Gastroesophageal sphincter (tissue), 4 donors: Measurements from ENCODE around the gene ZRANB3. TPM values are rescaled to one million over a fixed set of nuclear protein-coding genes. Genes with fewer than 3 reads are reported as not detected.

ENCODE experiments used
- ATAC-seq: fragments of 150-250 bp; one replicate; pipeline ENCODE4 v1.9.1; 2016; ENCODE audit warnings: mild to moderate bottlenecking, moderate library complexity
- H3K27ac ChIP-seq, 4 donors: fragments of 200-600 bp; sonication (generic) in 3 of 4; 1 replicate in 3 of 4; 2 replicates in 1 of 4; pipeline ENCODE4 v1.5.1; 2016 to 2019
- H3K27me3 ChIP-seq: fragments of 200-600 bp; sonication (generic); one replicate; pipeline ENCODE4 v1.5.1; 2019
- H3K36me3 ChIP-seq, 2 donors: fragments of 200-600 bp; sonication (generic); one replicate each; pipeline ENCODE4 v1.5.1; 2019; ENCODE audit warnings: control low read depth in 1 of 2
- H3K4me1 ChIP-seq, 3 donors: fragments of 200-600 bp; sonication (generic); 1 replicate in 2 of 3; 2 replicates in 1 of 3; pipeline ENCODE4 v1.5.1; 2016 to 2019; ENCODE audit warnings: control low read depth in 2 of 3
- H3K4me3 ChIP-seq, 2 donors: fragments of 200-600 bp; sonication (generic); one replicate each; pipeline ENCODE4 v1.5.1; 2019; ENCODE audit warnings: mild to moderate bottlenecking in 1 of 2, moderate library complexity in 1 of 2
- H3K9me3 ChIP-seq, 3 donors: fragments of 200-600 bp; sonication (generic); one replicate each; pipeline ENCODE4 v1.5.1; 2017 to 2019; ENCODE audit warnings: control low read depth in 2 of 3
- CTCF ChIP-seq, 4 experiments: fragments of 200-600 bp in 2 of 4; fragments of 450-650 bp in 2 of 4; sonication (generic) in 1 of 4; IDR thresholded peaks; one replicate each; pipeline ENCODE4 v1.5.1; 2017 to 2019; ENCODE audit warnings: antibody characterized with exemption in 4 of 4, mild to moderate bottlenecking in 2 of 4, moderate library complexity in 2 of 4
- EP300 ChIP-seq: sonication (generic); formaldehyde crosslinking; IDR thresholded peaks from one replicate; pipeline ENCODE4 v1.6.1; 2017; ENCODE audit warnings: antibody characterized with exemption, mild to moderate bottlenecking
- POLR2A ChIP-seq, 2 donors: fragments of 450-650 bp; IDR thresholded peaks; one replicate each; pipeline ENCODE4 v1.6.1; 2017; ENCODE audit warnings: antibody characterized with exemption in 2 of 2, mild to moderate bottlenecking in 2 of 2, moderate library complexity in 1 of 2
- POLR2AphosphoS5 ChIP-seq: sonication (generic); formaldehyde crosslinking; IDR thresholded peaks from one replicate; pipeline ENCODE4 v1.6.1; 2017; ENCODE audit warnings: antibody characterized with exemption
- WGBS, 2 donors: methylation state at CpG; one replicate each; pipeline ENCODE4 v1.1.5; 2018; ENCODE audit warnings: low coverage in 1 of 2; 5-methylcytosine and 5-hydroxymethylcytosine counted together
- total RNA-seq, 4 donors: library from RNA; depleted of rRNA; stranded (reverse); fragments of >200 nt; gene quantifications; one replicate each; pipeline ENCODE4 v1.1.0, GENCODE V29; 2016

The ZRANB3 gene
- total RNA-seq, 4 donors from 2014 or later = 1.4 to 4.6 (median 2.4) TPM

- ATAC-seq = no peak
- WGBS, 2 donors = 17 to 100% methylated on average over 1 of the region's 1 CpG
Measured at GRCh38 chr2:135103843-135104242, 427.2 kb downstream of the ZRANB3 start.

GRCh38 chr2:135099802-135100483 is 431.1 kb downstream of the ZRANB3 start:
- H3K4me1 ChIP-seq = peaks cover 0 to 12% (median 0%) of the 10 kb centered on the region in 3 donors
- H3K9me3 ChIP-seq = no peaks in the 10 kb centered on the region
- H3K36me3 ChIP-seq = peaks cover 0 to 13% of the 10 kb centered on the region in 2 donors
- H3K27ac ChIP-seq = no peak overlapping the region
- WGBS, 2 donors = 58 to 61% methylated on average over 5 of the region's 5 CpGs
- no peak for ATAC-seq
- TF ChIP-seq CTCF (IDR thresholded peaks at IDR 0.05) (no peak), POLR2A (IDR thresholded peaks at IDR 0.05) (no peak), EP300 (no peak), POLR2AphosphoS5 (no peak)
- H3K4me3 ChIP-seq = no peak overlapping the region
- H3K27me3 ChIP-seq = no peaks in the 10 kb centered on the region

More at GRCh38 chr2:135103843-135104242, 427.2 kb downstream of the ZRANB3 start:
- Histone ChIP-seq H3K27ac (no peak overlapping the region), H3K27me3 (no peaks in the 10 kb centered on the region), H3K4me1 (peaks cover 0 to 12% (median 0%) of the 10 kb centered on the region in 3 donors), H3K9me3 (no peaks in the 10 kb centered on the region), H3K4me3 (no peak overlapping the region), H3K36me3 (peaks cover 0 to 21% of the 10 kb centered on the region in 2 donors)
- no peak for TF ChIP-seq POLR2A (IDR thresholded peaks at IDR 0.05)
- TF ChIP-seq EP300 = no peak
- TF ChIP-seq CTCF (IDR thresholded peaks at IDR 0.05) = no peak
- TF ChIP-seq POLR2AphosphoS5 = no peak

- no peak for ATAC-seq
- Histone ChIP-seq H3K4me1 (peaks cover 0 to 12% (median 0%) of the 10 kb centered on the region in 3 donors), H3K27me3 (no peaks in the 10 kb centered on the region), H3K9me3 (no peaks in the 10 kb centered on the region), H3K27ac (no peak overlapping the region), H3K4me3 (no peak overlapping the region), H3K36me3 (peaks cover 0 to 31% of the 10 kb centered on the region in 2 donors)
- whole genome bisulfite sequencing, 2 donors = 92 to 95% methylated on average over 2 of the region's 2 CpGs
- TF ChIP-seq POLR2AphosphoS5 = no peak
- no peak for TF ChIP-seq EP300
- no peak for TF ChIP-seq POLR2A (IDR thresholded peaks at IDR 0.05)
- no peak for TF ChIP-seq CTCF (IDR thresholded peaks at IDR 0.05)
Measured at GRCh38 chr2:135097532-135098231, 433.3 kb downstream of the ZRANB3 start.

- TF ChIP-seq POLR2A (IDR thresholded peaks at IDR 0.05) = no peak
- no peak for ATAC-seq
- H3K27me3 ChIP-seq = no peaks in the 10 kb centered on the region
Measured at GRCh38 chr2:135096665-135097446, 434.2 kb downstream of the ZRANB3 start.

GRCh38 chr2:135095591-135095990 is 435.4 kb downstream of the ZRANB3 start:
- no peak for ATAC-seq
- WGBS, 2 donors = 88 to 90% methylated on average over 3 of the region's 3 CpGs

More at GRCh38 chr2:135096665-135097446, 434.2 kb downstream of the ZRANB3 start:
- Histone ChIP-seq H3K36me3 (peaks cover 0 to 37% of the 10 kb centered on the region in 2 donors), H3K9me3 (no peaks in the 10 kb centered on the region), H3K4me3 (no peak overlapping the region), H3K27ac (no peak overlapping the region), H3K4me1 (peaks cover 0 to 12% (median 0%) of the 10 kb centered on the region in 3 donors)
- 82 to 84% methylated on average over 3 to 4 of the region's 4 CpGs for WGBS, 2 donors

More at GRCh38 chr2:135095591-135095990, 435.4 kb downstream of the ZRANB3 start:
- no peak overlapping the region for H3K4me3 ChIP-seq
- peaks cover 0 to 9% (median 0%) of the 10 kb centered on the region in 3 donors for H3K4me1 ChIP-seq
- H3K9me3 ChIP-seq = no peaks in the 10 kb centered on the region
- TF ChIP-seq CTCF (IDR thresholded peaks at IDR 0.05) (no peak), POLR2A (IDR thresholded peaks at IDR 0.05) (no peak), EP300 (no peak), POLR2AphosphoS5 (no peak)
- H3K27ac ChIP-seq = no peak overlapping the region
- no peaks in the 10 kb centered on the region for H3K27me3 ChIP-seq
- H3K36me3 ChIP-seq = peaks cover 0 to 37% of the 10 kb centered on the region in 2 donors
